PFSK-1 (cell line): ENCODE measurements around the gene ZNF79.

Experiments used
- FOXP2 ChIP-seq: optimal IDR thresholded peaks from 2 replicates; pipeline ENCODE3; 2011; ENCODE audit warnings: borderline replicate concordance, control low read depth, inconsistent platforms; ENCODE audit not compliant: insufficient read depth; ENCODE audit errors: extremely low read length, extremely low read depth
- POLR2AphosphoS5 ChIP-seq: IDR thresholded peaks from 2 replicates; pipeline ENCODE4 v1.6.1; 2012; ENCODE audit warnings: low read depth, mild to moderate bottlenecking, control low read depth, low read length, moderate library complexity
- SIN3A ChIP-seq: IDR thresholded peaks from 2 replicates; pipeline ENCODE4 v1.6.1; 2012; ENCODE audit warnings: mild to moderate bottlenecking, low read length, moderate library complexity, borderline replicate concordance; ENCODE audit not compliant: insufficient read depth
- TAF1 ChIP-seq: IDR thresholded peaks from 2 replicates; pipeline ENCODE4 v1.6.1; 2012; ENCODE audit warnings: low read length, control low read depth, borderline replicate concordance; ENCODE audit not compliant: insufficient read depth
- TF ChIP-seq, protein P1 (sequence below), 2 experiments: IDR thresholded peaks; 2 replicates each; pipeline versions ENCODE4 v1.6.1 to v1.8.0; 2011 to 2012; ENCODE audit warnings: low read depth in 2 of 2, low read length in 2 of 2, control low read depth in 1 of 2, inconsistent platforms in 1 of 2, mild to moderate bottlenecking in 1 of 2, moderate library complexity in 1 of 2; ENCODE audit not compliant: insufficient read depth in 1 of 2

Gene ZNF79

DNA sequence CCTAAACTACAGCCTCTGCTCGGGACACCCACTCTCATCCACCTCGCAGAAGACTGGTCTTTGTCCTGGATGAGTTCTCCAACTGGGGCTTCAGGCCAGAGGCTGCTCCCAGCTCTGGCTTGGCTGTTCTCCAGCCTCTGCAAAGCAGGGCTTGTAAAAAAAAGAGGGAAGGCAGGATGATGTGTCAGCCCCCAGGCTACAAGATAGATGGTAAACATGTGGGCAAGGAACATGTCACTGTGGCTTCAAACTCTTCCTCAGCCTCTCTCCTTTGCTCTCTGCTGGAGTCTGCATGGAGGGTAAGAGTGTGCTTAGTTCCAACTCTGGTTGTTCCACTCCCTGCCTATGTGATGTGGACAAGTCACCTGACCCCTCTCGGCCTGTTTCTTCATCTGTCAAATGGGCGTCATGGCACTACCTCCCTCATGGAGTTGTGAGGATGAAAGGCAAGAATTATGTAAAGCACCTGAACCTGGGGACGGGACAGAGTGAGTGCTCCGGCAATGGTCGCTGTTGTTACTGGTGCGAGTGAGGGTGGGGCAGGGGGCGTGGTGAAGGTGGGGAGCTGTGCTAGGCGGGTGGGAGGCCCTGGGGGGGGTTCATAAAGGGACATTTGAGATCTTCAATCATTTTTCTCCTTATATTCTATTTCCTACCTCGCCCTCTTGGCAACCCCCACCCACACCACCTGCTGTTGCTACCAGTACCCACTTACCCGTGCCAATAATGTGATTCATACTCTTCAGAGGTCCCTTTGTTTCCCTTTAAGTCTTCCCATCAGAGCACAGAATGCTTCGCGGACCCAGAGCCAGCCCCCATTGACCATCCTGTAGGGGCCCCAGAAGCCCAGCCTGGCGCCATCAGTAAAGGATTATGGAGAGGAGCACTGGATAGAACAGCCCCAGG, 6.8 kb upstream of the ZNF79 start:
- no peak for TF ChIP-seq SIN3A
- TF ChIP-seq, protein P1, sequence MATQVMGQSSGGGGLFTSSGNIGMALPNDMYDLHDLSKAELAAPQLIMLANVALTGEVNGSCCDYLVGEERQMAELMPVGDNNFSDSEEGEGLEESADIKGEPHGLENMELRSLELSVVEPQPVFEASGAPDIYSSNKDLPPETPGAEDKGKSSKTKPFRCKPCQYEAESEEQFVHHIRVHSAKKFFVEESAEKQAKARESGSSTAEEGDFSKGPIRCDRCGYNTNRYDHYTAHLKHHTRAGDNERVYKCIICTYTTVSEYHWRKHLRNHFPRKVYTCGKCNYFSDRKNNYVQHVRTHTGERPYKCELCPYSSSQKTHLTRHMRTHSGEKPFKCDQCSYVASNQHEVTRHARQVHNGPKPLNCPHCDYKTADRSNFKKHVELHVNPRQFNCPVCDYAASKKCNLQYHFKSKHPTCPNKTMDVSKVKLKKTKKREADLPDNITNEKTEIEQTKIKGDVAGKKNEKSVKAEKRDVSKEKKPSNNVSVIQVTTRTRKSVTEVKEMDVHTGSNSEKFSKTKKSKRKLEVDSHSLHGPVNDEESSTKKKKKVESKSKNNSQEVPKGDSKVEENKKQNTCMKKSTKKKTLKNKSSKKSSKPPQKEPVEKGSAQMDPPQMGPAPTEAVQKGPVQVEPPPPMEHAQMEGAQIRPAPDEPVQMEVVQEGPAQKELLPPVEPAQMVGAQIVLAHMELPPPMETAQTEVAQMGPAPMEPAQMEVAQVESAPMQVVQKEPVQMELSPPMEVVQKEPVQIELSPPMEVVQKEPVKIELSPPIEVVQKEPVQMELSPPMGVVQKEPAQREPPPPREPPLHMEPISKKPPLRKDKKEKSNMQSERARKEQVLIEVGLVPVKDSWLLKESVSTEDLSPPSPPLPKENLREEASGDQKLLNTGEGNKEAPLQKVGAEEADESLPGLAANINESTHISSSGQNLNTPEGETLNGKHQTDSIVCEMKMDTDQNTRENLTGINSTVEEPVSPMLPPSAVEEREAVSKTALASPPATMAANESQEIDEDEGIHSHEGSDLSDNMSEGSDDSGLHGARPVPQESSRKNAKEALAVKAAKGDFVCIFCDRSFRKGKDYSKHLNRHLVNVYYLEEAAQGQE (IDR thresholded peaks at IDR 0.05; ENCODE audit: insufficient read depth in 1 of 2, low read depth in 2 of 2, low read length in 2 of 2), result no peak
- TF ChIP-seq FOXP2, result no peak
- TF ChIP-seq TAF1, result no peak
- no peak for TF ChIP-seq POLR2AphosphoS5

GRCh38 chr9:127418037-127418471, 6.1 kb upstream of the ZNF79 start:
- TF ChIP-seq, protein P1 (IDR thresholded peaks at IDR 0.05; ENCODE audit: insufficient read depth in 1 of 2, low read depth in 2 of 2, low read length in 2 of 2), result no peak
- TF ChIP-seq TAF1, result no peak

GRCh38 chr9:127419348-127419747, 4.8 kb upstream of the ZNF79 start:
- TF ChIP-seq FOXP2, result no peak
- TF ChIP-seq, protein P1 (IDR thresholded peaks at IDR 0.05; ENCODE audit: insufficient read depth in 1 of 2, low read depth in 2 of 2, low read length in 2 of 2), result no peak
- TF ChIP-seq POLR2AphosphoS5, result no peak
- no peak for TF ChIP-seq TAF1
- TF ChIP-seq SIN3A, result no peak

GRCh38 chr9:127421057-127421456, 3.1 kb upstream of the ZNF79 start:
- TF ChIP-seq SIN3A (no peak), POLR2AphosphoS5 (no peak), TAF1 (no peak), FOXP2 (no peak)
- TF ChIP-seq, protein P1 (IDR thresholded peaks at IDR 0.05; ENCODE audit: insufficient read depth in 1 of 2, low read depth in 2 of 2, low read length in 2 of 2), result no peak
